K562 (cell line): ENCODE data around the gene CAMK2B. TPM values are rescaled to one million over a fixed set of nuclear protein-coding genes. Genes with fewer than 3 reads are reported as not detected.

Source experiments
- E2F6 ChIP-seq, 2 experiments: IDR thresholded peaks; 2 replicates each; pipeline ENCODE4 v1.6.1; 2011; ENCODE audit warnings: borderline replicate concordance in 1 of 2, control low read depth in 1 of 2, low read depth in 1 of 2, low read length in 1 of 2, mild to moderate bottlenecking in 1 of 2, mixed read lengths in 1 of 2, moderate library complexity in 1 of 2; ENCODE audit not compliant: insufficient read depth in 1 of 2, insufficient read length in 1 of 2, poor library complexity in 1 of 2, severe bottlenecking in 1 of 2; ENCODE audit errors: extremely low read depth in 1 of 2
- HMGN3 ChIP-seq: IDR thresholded peaks from 2 replicates; pipeline ENCODE4 v1.6.1; 2011; ENCODE audit warnings: borderline replicate concordance, low read depth, mild to moderate bottlenecking, mixed read lengths, low read length; ENCODE audit not compliant: insufficient read length; ENCODE audit errors: extremely low read depth
- LEF1 ChIP-seq: fragments of 450-650 bp; IDR thresholded peaks from 2 replicates; pipeline ENCODE4 v1.6.1; 2016; ENCODE audit warnings: mild to moderate bottlenecking
- MAX ChIP-seq: sonication (generic); formaldehyde crosslinking; IDR thresholded peaks from 2 replicates; pipeline ENCODE4 v1.9.0; 2022; ENCODE audit warnings: mild to moderate bottlenecking, missing genetic modification reagents
- MYC ChIP-seq, 2 experiments: fragments of 250-450 bp in 1 of 2; sonication (Bioruptor Pico) in 1 of 2; IDR thresholded peaks; 2 replicates each; pipeline versions ENCODE4 v1.5.1 to v1.6.1; 2012 to 2021; ENCODE audit warnings: low read depth in 2 of 2, borderline replicate concordance in 1 of 2, improper control_type of control experiment in 1 of 2, low read length in 1 of 2, mild to moderate bottlenecking in 1 of 2, moderate library complexity in 1 of 2
- RBFOX2 ChIP-seq: fragments of 200-400 bp; formaldehyde crosslinking; IDR thresholded peaks from 2 replicates; pipeline ENCODE4 v1.6.1; 2017; ENCODE audit warnings: low read depth, mild to moderate bottlenecking, low read length, moderate library complexity
- ZBTB33 ChIP-seq: sonication (generic); formaldehyde crosslinking; IDR thresholded peaks from 2 replicates; pipeline ENCODE4 v1.8.1; 2023; ENCODE audit warnings: mild to moderate bottlenecking, missing genetic modification reagents
- ZNF232 ChIP-seq: sonication (generic); formaldehyde crosslinking; IDR thresholded peaks from 2 replicates; pipeline ENCODE4 v1.8.0; 2022; ENCODE audit warnings: mild to moderate bottlenecking, missing genetic modification reagents
- ZNF263 ChIP-seq: sonication (generic); formaldehyde crosslinking; IDR thresholded peaks from 2 replicates; pipeline ENCODE4 v1.8.0; 2022; ENCODE audit warnings: mild to moderate bottlenecking, missing genetic modification reagents, borderline replicate concordance
- ZNF431 ChIP-seq: sonication (generic); formaldehyde crosslinking; IDR thresholded peaks from 2 replicates; pipeline ENCODE4 v1.8.0; 2022; ENCODE audit warnings: mild to moderate bottlenecking, missing genetic modification reagents
- polyA plus RNA-seq, 8 experiments: library from polyadenylated mRNA; depleted of rRNA in 4 of 8; stranded (reverse) in 5 of 8; unstranded in 3 of 8; fragments of >200 nt; fragmentation: Nextera tagmentation in 2 of 8; fragmentation: Illumina TruSeq in 1 of 8; extraction: Ambion mirVana in 2 of 8; extraction: Trizol in 1 of 8; gene quantifications; 2 replicates each; pipeline versions ENCODE4 v1.2.1 to v1.2.3, GENCODE V29; 2011 to 2014; ENCODE audit warnings: inconsistent platforms in 1 of 8, missing spikeins in 1 of 8
- total RNA-seq, 7 experiments: library from RNA; depleted of rRNA in 6 of 7; stranded (reverse); fragments of >200 nt in 6 of 7; fragmentation: Illumina TruSeq in 2 of 7; extraction: Trizol in 2 of 7; gene quantifications; 2 replicates each; pipeline versions ENCODE4 v1.2.1 to v1.2.3, GENCODE V29; 2011 to 2021; ENCODE audit warnings: low replicate concordance in 1 of 7
- TF ChIP-seq, protein P1 (sequence below), 2 experiments: IDR thresholded peaks; 2 replicates each; pipeline ENCODE4 v1.6.1; 2012; ENCODE audit warnings: improper control_type of control experiment in 2 of 2, low read depth in 2 of 2, low read length in 2 of 2, borderline replicate concordance in 1 of 2

The CAMK2B gene
- total and polyA plus RNA-seq, 9 of the 15 experiments (the other 6 are each of a cell fraction or from before 2014, with no cell fraction given), result 0.04 to 0.09 (median 0.05) TPM; not detected in 4

DNA sequence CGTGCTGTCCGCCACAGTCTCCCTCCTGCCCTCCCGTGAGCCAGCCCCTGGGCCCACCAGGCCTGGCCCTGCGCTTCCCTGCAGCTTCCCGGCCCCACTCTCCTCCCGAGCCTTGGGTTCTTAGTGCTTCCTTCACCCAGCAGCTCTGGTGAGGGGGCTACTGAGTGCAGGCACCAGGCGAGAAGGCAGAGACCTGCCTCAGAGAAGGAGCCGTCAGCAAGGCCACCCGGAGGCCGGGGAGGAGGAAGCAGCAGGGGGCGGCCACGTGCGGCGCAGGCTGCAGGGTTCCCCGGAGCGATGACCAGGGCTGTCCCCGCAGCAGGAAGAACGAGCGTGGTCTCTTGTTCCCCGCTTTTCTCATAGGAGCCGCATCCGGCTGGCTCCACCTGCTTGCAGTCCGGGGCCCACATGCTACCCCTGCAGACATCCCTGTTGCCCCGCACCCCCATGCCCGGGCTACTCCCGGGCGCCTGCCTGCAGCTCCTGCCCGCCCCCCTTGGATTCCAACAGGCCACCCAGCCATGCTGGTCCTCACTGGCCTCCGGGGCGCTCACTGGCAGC lies 104.1 kb downstream of the CAMK2B start (continued):
- TF ChIP-seq ZBTB33 (CRISPR knock-in tag), result peak; percentile 91
- TF ChIP-seq MYC (IDR thresholded peaks at IDR 0.05; ENCODE audit: low read depth, low read length), result peak; percentile 77; the same call in 1 of the 2 replicates
- TF ChIP-seq MYC (CRISPR knock-in tag; IDR thresholded peaks at IDR 0.05; ENCODE audit: borderline replicate concordance, low read depth), result no peak
- TF ChIP-seq ZNF431, result peak; percentile 85
- peak; percentile 91 to 96 for TF ChIP-seq E2F6 (IDR thresholded peaks at IDR 0.05; ENCODE audit: borderline replicate concordance in 1 of 2, extremely low read depth in 1 of 2, insufficient read depth in 1 of 2, insufficient read length in 1 of 2, low read depth in 1 of 2, low read length in 1 of 2, poor library complexity in 1 of 2, severe bottlenecking in 1 of 2)
- no peak for TF ChIP-seq HMGN3
- TF ChIP-seq LEF1, result no peak
- TF ChIP-seq ZNF232 (CRISPR knock-in tag), result peak; percentile 87
- TF ChIP-seq RBFOX2, result peak; percentile 44
- peak; percentile 99 for TF ChIP-seq MAX (CRISPR knock-in tag)
- TF ChIP-seq, protein P1, sequence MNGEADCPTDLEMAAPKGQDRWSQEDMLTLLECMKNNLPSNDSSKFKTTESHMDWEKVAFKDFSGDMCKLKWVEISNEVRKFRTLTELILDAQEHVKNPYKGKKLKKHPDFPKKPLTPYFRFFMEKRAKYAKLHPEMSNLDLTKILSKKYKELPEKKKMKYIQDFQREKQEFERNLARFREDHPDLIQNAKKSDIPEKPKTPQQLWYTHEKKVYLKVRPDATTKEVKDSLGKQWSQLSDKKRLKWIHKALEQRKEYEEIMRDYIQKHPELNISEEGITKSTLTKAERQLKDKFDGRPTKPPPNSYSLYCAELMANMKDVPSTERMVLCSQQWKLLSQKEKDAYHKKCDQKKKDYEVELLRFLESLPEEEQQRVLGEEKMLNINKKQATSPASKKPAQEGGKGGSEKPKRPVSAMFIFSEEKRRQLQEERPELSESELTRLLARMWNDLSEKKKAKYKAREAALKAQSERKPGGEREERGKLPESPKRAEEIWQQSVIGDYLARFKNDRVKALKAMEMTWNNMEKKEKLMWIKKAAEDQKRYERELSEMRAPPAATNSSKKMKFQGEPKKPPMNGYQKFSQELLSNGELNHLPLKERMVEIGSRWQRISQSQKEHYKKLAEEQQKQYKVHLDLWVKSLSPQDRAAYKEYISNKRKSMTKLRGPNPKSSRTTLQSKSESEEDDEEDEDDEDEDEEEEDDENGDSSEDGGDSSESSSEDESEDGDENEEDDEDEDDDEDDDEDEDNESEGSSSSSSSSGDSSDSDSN (IDR thresholded peaks at IDR 0.05; ENCODE audit: borderline replicate concordance in 1 of 2, low read depth in 2 of 2, low read length in 2 of 2), result peak; percentile 54 to 85; a peak in 2 of 4 replicates
- peak; percentile 15; the same call in 1 of the 2 replicates for TF ChIP-seq ZNF263 (CRISPR knock-in tag)
